Measurements from ENCODE around the gene AP1B1.

AP1B1 gene

GRCh38 chr22:29313576-29314466 lies 74.5 kb downstream of the AP1B1 start:
- no peaks in the 10 kb centered on the region for H3K36me3 ChIP-seq (ENCODE audit: insufficient read depth, low read length)
- H3K27me3 ChIP-seq (ENCODE audit: insufficient read depth, low read length), result peaks cover 33% of the 10 kb centered on the region
- H3K4me1 ChIP-seq (ENCODE audit: control insufficient read depth, insufficient read depth, low read length, unreplicated experiment), result peaks cover 13% of the 10 kb centered on the region
- H3K4me3 ChIP-seq (ENCODE audit: low read depth, low read length), result no peak overlapping the region
- no peak overlapping the region for H2AFZ ChIP-seq (ENCODE audit: low read length, unreplicated experiment)
- H3K27ac ChIP-seq (ENCODE audit: low read depth, low read length), result no peak overlapping the region
- H3K79me2 ChIP-seq (ENCODE audit: control insufficient read depth, insufficient read depth, low read length, unreplicated experiment), result no peaks in the 10 kb centered on the region

- Histone ChIP-seq H3K4me3 (ENCODE audit: low read depth, low read length) (no peak overlapping the region), H3K79me2 (ENCODE audit: control insufficient read depth, insufficient read depth, low read length, unreplicated experiment) (no peaks in the 10 kb centered on the region), H3K4me1 (ENCODE audit: control insufficient read depth, insufficient read depth, low read length, unreplicated experiment) (peaks cover 17% of the 10 kb centered on the region), H3K27ac (ENCODE audit: low read depth, low read length) (no peak overlapping the region), H3K27me3 (ENCODE audit: insufficient read depth, low read length) (peaks cover 33% of the 10 kb centered on the region), H2AFZ (ENCODE audit: low read length, unreplicated experiment) (no peak overlapping the region), H3K36me3 (ENCODE audit: insufficient read depth, low read length) (no peaks in the 10 kb centered on the region)
These were observed 75.2 kb downstream of the AP1B1 start for GRCh38 chr22:29313126-29313575.

GRCh38 chr22:29312218-29313125 lies 75.9 kb downstream of the AP1B1 start:
- Histone ChIP-seq H3K4me1 (ENCODE audit: control insufficient read depth, insufficient read depth, low read length, unreplicated experiment) (peaks cover 17% of the 10 kb centered on the region), H3K36me3 (ENCODE audit: insufficient read depth, low read length) (no peaks in the 10 kb centered on the region), H2AFZ (ENCODE audit: low read length, unreplicated experiment) (no peak overlapping the region), H3K27ac (ENCODE audit: low read depth, low read length) (no peak overlapping the region), H3K4me3 (ENCODE audit: low read depth, low read length) (no peak overlapping the region), H3K27me3 (ENCODE audit: insufficient read depth, low read length) (peaks cover 33% of the 10 kb centered on the region), H3K79me2 (ENCODE audit: control insufficient read depth, insufficient read depth, low read length, unreplicated experiment) (no peaks in the 10 kb centered on the region)

- H3K27ac ChIP-seq (ENCODE audit: low read depth, low read length), result peak overlapping the region; percentile 75
These were observed 76.7 kb downstream of the AP1B1 start for GRCh38 chr22:29311464-29312217.

GRCh38 chr22:29310863-29311339 lies 77.5 kb downstream of the AP1B1 start:
- Histone ChIP-seq H3K79me2 (ENCODE audit: control insufficient read depth, insufficient read depth, low read length, unreplicated experiment) (no peaks in the 10 kb centered on the region), H2AFZ (ENCODE audit: low read length, unreplicated experiment) (no peak overlapping the region), H3K4me3 (ENCODE audit: low read depth, low read length) (peak overlapping the region; percentile 45; the same call in 1 of the 2 replicates), H3K4me1 (ENCODE audit: control insufficient read depth, insufficient read depth, low read length, unreplicated experiment) (peaks cover 17% of the 10 kb centered on the region), H3K27me3 (ENCODE audit: insufficient read depth, low read length) (peaks cover 24% of the 10 kb centered on the region), H3K36me3 (ENCODE audit: insufficient read depth, low read length) (no peaks in the 10 kb centered on the region), H3K27ac (ENCODE audit: low read depth, low read length) (peak overlapping the region; percentile 75)

More at GRCh38 chr22:29311464-29312217, 76.7 kb downstream of the AP1B1 start:
- no peaks in the 10 kb centered on the region for H3K36me3 ChIP-seq (ENCODE audit: insufficient read depth, low read length)
- H3K4me3 ChIP-seq (ENCODE audit: low read depth, low read length), result peak overlapping the region; percentile 45; the same call in 1 of the 2 replicates
- H3K4me1 ChIP-seq (ENCODE audit: control insufficient read depth, insufficient read depth, low read length, unreplicated experiment), result peaks cover 17% of the 10 kb centered on the region
- no peaks in the 10 kb centered on the region for H3K79me2 ChIP-seq (ENCODE audit: control insufficient read depth, insufficient read depth, low read length, unreplicated experiment)
- H2AFZ ChIP-seq (ENCODE audit: low read length, unreplicated experiment), result no peak overlapping the region
- H3K27me3 ChIP-seq (ENCODE audit: insufficient read depth, low read length), result peaks cover 31% of the 10 kb centered on the region

GRCh38 chr22:29310065-29310862 lies 78.1 kb downstream of the AP1B1 start:
- H3K36me3 ChIP-seq (ENCODE audit: insufficient read depth, low read length), result no peaks in the 10 kb centered on the region
- H2AFZ ChIP-seq (ENCODE audit: low read length, unreplicated experiment), result no peak overlapping the region
- H3K27me3 ChIP-seq (ENCODE audit: insufficient read depth, low read length), result peaks cover 21% of the 10 kb centered on the region
- no peaks in the 10 kb centered on the region for H3K79me2 ChIP-seq (ENCODE audit: control insufficient read depth, insufficient read depth, low read length, unreplicated experiment)
- H3K4me3 ChIP-seq (ENCODE audit: low read depth, low read length), result no peak overlapping the region
- H3K4me1 ChIP-seq (ENCODE audit: control insufficient read depth, insufficient read depth, low read length, unreplicated experiment), result peaks cover 17% of the 10 kb centered on the region
- H3K27ac ChIP-seq (ENCODE audit: low read depth, low read length), result peak overlapping the region; percentile 64

- no peaks in the 10 kb centered on the region for H3K79me2 ChIP-seq (ENCODE audit: control insufficient read depth, insufficient read depth, low read length, unreplicated experiment)
- H3K4me3 ChIP-seq (ENCODE audit: low read depth, low read length), result no peak overlapping the region
- peaks cover 13% of the 10 kb centered on the region for H3K27me3 ChIP-seq (ENCODE audit: insufficient read depth, low read length)
- H3K27ac ChIP-seq (ENCODE audit: low read depth, low read length), result no peak overlapping the region
- H3K4me1 ChIP-seq (ENCODE audit: control insufficient read depth, insufficient read depth, low read length, unreplicated experiment), result peaks cover 17% of the 10 kb centered on the region
- H3K36me3 ChIP-seq (ENCODE audit: insufficient read depth, low read length), result no peaks in the 10 kb centered on the region
- H2AFZ ChIP-seq (ENCODE audit: low read length, unreplicated experiment), result no peak overlapping the region
These were observed 78.9 kb downstream of the AP1B1 start for GRCh38 chr22:29309332-29310064.

- Histone ChIP-seq H3K79me2 (ENCODE audit: control insufficient read depth, insufficient read depth, low read length, unreplicated experiment) (no peaks in the 10 kb centered on the region), H3K27me3 (ENCODE audit: insufficient read depth, low read length) (peaks cover 7% of the 10 kb centered on the region; the same call in 1 of the 2 replicates), H3K36me3 (ENCODE audit: insufficient read depth, low read length) (no peaks in the 10 kb centered on the region), H3K4me3 (ENCODE audit: low read depth, low read length) (no peak overlapping the region), H3K27ac (ENCODE audit: low read depth, low read length) (no peak overlapping the region), H3K4me1 (ENCODE audit: control insufficient read depth, insufficient read depth, low read length, unreplicated experiment) (peaks cover 17% of the 10 kb centered on the region), H2AFZ (ENCODE audit: low read length, unreplicated experiment) (no peak overlapping the region)
These were observed 79.5 kb downstream of the AP1B1 start for GRCh38 chr22:29308791-29309262.
